Activated naive CD8-positive, alpha-beta T cell (primary cell): Measurements from ENCODE around the gene CIZ1.

Experiments
- H3K27ac Mint-ChIP-seq: one replicate; pipeline ENCODE4 v1.8.0; 2021; ENCODE audit warnings: mixed read lengths
- H3K27me3 Mint-ChIP-seq: one replicate; pipeline ENCODE4 v1.8.0; 2021; ENCODE audit warnings: mixed read lengths
- H3K36me3 Mint-ChIP-seq: one replicate; pipeline ENCODE4 v1.8.0; 2021; ENCODE audit warnings: mixed read lengths
- H3K4me1 Mint-ChIP-seq: one replicate; pipeline ENCODE4 v1.8.0; 2021; ENCODE audit warnings: low read depth, mixed read lengths
- H3K4me3 Mint-ChIP-seq: one replicate; pipeline ENCODE4 v1.8.0; 2021; ENCODE audit warnings: mild to moderate bottlenecking, mixed read lengths
- H3K9me3 Mint-ChIP-seq: one replicate; pipeline ENCODE4 v1.8.0; 2021; ENCODE audit warnings: low read depth, mixed read lengths

Gene CIZ1

DNA sequence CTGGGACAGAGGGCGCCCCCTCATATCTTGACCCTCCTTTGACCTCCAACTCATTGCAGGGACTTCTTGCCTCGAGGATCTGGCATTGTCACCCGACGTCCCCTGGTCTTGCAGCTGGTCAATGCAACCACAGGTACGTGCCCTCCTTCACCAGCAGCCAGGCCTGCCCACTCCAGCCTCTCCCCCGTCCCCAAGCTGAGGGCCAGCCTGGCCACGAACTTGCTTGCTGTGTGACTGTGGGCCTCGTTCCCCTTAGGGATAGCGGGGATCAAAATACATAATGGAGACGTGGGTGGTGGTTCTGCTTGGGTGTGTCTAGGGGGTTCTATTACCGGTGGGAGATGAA, 26.8 kb upstream of the CIZ1 start:
- no peaks in the 10 kb centered on the region for H3K9me3 Mint-ChIP-seq
- peak overlapping the region; percentile 67 for H3K27ac Mint-ChIP-seq
- H3K4me3 Mint-ChIP-seq: peak overlapping the region; percentile 84
- H3K4me1 Mint-ChIP-seq: peaks cover 11% of the 10 kb centered on the region
- no peaks in the 10 kb centered on the region for H3K27me3 Mint-ChIP-seq
- H3K36me3 Mint-ChIP-seq: no peaks in the 10 kb centered on the region

DNA sequence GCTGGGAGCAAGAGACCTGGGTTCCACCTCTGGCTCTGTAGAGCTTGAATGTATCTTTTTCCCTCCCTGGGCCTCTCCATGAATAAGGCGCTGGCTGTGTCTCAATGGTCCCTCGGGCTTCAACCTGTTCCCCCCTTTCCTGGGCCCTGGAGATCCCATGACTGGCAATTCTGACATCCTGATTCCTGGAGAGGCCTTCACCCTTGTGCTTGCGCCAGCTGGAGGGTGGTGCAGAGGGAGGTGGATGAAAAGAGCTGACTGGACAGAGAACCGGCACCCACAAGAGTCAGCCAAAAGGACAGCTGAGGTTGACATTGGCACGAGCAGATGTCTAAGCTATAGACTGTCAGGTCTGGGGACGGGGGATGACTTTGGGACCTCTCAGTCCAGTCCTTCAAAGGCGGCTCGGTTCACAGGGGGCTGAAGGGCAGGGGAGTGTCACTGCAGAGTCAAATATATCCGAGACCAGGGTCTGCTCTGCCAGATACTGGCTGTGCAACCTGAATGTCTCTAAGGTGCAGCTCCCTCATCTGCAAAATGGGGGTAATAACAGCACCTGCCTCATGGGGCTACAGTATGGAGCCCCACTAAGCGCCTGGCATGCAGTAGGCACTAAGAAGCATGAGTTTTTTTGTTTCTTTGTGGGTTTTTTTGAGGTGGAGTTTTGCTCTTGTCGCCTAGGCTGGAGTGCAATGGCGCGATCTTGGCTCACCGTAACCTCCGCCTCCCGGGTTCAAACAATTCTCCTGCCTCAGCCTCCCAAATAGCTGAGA, 25.6 kb upstream of the CIZ1 start:
- H3K4me3 Mint-ChIP-seq: no peak overlapping the region
- H3K27me3 Mint-ChIP-seq: peaks cover 2% of the 10 kb centered on the region
- H3K27ac Mint-ChIP-seq: no peak overlapping the region

DNA sequence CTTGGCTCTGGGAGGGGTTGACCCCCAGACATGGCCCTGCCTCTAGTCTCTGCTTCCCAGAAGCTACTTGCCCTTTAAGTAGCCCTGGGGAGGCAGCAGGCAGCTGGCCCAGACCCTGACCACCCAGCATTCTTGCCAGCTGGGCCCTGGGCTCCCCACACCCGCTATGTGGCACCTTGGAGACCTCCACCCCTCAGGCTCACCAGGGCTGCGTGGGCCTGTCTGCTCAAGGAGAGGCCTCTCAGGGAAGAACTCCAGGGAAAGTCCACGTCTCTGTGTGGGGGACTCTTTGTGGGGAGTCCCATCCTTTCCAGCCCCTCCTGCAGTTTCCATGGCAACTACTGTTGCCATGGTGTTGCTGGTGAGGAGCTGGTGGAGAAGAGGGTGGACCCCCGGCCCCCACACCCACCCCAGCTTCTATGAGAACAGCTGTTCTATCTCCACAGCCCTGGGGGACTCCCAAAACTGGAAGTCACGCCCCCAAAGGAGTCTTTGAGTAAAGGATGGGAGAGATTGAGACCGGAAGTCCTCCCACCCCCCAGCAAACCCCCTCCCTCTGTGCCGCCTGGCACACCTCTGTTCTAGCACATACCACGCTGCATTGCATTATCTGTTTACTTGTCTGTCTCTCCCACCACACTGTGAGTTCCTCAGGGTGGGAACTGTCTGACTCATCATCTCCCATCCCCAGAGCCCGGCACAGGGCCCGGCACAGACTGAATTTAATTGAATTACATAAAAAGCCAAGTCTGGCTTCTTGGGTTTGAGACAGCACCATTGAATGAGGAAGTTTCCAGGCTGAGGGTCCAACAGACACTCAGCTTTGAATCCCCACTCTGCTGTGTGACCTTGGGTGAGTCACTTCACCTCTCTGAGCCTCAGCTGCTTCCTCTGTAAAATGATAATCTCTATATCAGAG, 24.4 kb upstream of the CIZ1 start:
- Mint-ChIP-seq H3K36me3 (no peaks in the 10 kb centered on the region), H3K27ac (no peak overlapping the region), H3K27me3 (peaks cover 2% of the 10 kb centered on the region), H3K4me1 (peaks cover 11% of the 10 kb centered on the region), H3K4me3 (no peak overlapping the region), H3K9me3 (no peaks in the 10 kb centered on the region)

More for the DNA sequence above, 25.6 kb upstream of the CIZ1 start:
- H3K36me3 Mint-ChIP-seq: no peaks in the 10 kb centered on the region
- no peaks in the 10 kb centered on the region for H3K9me3 Mint-ChIP-seq
- H3K4me1 Mint-ChIP-seq: peaks cover 11% of the 10 kb centered on the region

DNA sequence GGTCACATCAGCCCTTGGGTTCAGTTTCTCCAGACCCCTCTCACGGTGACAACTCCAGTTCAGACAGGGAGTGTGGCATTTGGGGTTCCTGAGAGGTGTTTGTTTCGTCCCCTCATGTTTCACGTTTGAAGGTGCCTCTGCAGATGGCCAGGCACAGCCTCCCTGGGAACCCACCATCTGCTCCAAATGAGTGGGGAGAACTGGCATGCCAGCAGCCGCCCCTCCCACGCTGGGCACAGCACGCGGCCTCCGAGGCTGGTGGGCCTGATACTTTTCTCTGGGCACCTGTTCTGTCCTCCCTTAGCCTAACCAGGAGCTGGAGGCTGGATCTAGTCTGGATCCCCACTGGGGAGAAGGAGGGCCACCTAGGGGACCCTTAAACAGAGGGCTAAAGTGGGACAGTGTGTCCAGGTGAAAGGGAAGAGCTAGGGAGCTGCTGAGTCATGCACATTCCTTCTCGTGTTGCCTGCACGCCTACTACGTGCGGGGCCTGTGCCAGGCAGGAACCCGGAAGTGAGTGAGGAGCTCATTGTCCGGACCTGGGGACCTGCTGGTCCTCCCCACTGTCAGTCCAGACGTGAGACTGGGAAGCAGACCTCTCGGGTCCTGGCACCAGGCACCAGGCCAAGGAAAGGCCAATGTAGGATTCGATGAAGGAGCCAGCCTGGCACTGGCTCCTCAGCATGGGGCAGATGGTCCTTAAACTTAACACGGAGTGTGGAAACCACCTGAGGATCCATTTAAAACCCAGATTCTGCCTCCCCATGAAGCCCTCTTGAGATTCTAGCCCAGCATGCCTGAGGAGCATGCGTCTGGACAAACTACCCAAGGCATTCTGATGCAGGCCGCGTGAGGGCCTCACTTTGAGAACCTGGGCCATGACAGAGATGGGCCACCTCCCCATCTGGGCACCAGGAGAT, 23.5 kb upstream of the CIZ1 start:
- Mint-ChIP-seq H3K36me3 (no peaks in the 10 kb centered on the region), H3K9me3 (no peaks in the 10 kb centered on the region), H3K4me1 (peaks cover 11% of the 10 kb centered on the region), H3K4me3 (no peak overlapping the region), H3K27me3 (peaks cover 2% of the 10 kb centered on the region), H3K27ac (no peak overlapping the region)

DNA sequence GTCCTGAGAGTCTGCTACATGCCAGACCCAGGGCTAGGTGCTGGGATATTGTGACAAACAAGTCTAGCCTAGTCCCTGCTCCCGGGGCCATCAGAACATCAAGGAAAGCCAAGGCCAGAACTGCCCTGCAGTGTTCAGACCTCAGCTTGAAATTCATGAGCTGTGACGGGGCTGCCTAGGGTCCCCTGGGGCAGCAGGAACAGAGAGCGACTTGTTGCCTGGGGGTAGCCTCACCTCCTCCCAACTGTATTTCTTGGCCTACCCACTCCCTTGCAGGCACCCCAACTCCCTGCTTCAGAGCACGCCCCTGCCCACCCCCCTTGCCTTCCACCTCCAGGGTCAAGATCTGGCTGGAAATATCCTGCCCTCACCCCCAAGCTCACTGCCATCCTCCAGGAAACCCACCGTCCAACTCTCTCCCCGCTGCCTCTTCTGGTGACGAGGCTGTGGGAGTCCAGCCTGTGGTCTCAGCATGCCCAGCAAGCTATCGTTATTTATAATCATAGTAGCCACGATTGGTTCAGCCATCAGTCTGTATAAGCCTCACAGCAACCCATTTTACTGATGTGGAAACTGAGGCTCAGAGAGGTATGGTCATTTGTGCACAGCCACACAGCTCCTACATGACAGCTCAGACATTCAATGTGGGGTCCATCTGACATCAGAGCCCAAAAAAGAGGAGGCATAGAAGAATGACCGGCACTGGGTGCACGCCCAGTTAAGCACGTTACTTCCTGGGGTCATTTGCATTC, 22.6 kb upstream of the CIZ1 start:
- peaks cover 2% of the 10 kb centered on the region for H3K27me3 Mint-ChIP-seq
- H3K27ac Mint-ChIP-seq: no peak overlapping the region
- H3K4me1 Mint-ChIP-seq: peaks cover 9% of the 10 kb centered on the region
- no peak overlapping the region for H3K4me3 Mint-ChIP-seq
- H3K9me3 Mint-ChIP-seq: no peaks in the 10 kb centered on the region
- no peaks in the 10 kb centered on the region for H3K36me3 Mint-ChIP-seq

DNA sequence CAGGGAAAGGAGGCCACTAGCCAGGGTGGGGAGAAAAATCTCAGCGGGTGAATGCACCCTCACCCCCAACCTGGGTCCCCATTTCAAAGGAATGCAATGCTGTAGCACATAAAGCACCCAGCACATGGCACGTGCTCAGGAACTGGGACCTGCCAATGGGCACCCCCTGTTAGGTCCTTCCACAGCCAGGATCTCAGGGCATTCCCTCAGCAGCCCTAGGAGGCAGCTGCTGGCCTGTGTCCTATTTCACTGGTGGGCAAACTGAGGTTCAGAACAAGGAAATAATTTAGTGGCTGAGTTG, 20.6 kb upstream of the CIZ1 start:
- Mint-ChIP-seq H3K9me3 (no peaks in the 10 kb centered on the region), H3K4me3 (no peak overlapping the region), H3K27ac (no peak overlapping the region), H3K4me1 (no peaks in the 10 kb centered on the region), H3K36me3 (no peaks in the 10 kb centered on the region), H3K27me3 (peaks cover 2% of the 10 kb centered on the region)

DNA sequence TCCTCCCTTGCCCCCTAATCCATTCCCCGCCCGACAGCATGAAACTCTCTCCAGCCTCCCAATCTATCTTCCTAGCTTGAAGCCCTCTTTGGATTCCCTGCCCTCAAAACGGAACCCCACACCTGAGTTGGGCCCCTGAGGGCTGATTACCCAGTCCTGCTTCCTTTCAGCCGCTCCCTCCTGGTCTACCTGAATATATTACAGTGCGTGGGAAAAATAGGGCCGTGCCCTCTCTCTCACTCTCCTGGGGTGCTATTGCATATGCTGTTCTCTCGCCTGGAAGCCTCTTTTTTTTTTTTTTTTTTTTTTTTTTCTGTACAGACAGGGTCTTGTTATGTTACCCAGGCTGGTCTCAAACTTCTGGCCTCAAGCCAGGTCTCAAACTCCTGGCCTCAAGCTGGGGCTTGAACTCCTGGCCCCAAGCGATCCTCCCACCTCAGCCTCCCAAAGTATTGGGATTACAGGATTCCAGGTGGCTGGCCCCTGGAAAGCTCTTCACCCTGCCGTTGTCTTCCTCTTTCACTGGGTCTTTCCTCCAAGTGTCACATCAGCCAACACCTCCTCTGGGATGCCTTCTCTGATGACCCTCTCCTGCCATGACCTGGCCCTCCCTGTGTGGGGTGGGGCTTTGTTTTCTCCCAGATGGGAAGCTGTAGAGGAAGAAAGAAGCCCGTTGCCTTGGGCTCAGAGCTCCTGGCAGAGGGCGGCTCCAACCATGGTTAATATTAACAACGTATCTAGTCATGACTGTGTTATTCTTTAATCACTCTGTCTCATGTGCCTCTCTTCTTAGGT, 20.0 kb upstream of the CIZ1 start:
- H3K27me3 Mint-ChIP-seq: peaks cover 2% of the 10 kb centered on the region
- H3K4me1 Mint-ChIP-seq: no peaks in the 10 kb centered on the region

DNA sequence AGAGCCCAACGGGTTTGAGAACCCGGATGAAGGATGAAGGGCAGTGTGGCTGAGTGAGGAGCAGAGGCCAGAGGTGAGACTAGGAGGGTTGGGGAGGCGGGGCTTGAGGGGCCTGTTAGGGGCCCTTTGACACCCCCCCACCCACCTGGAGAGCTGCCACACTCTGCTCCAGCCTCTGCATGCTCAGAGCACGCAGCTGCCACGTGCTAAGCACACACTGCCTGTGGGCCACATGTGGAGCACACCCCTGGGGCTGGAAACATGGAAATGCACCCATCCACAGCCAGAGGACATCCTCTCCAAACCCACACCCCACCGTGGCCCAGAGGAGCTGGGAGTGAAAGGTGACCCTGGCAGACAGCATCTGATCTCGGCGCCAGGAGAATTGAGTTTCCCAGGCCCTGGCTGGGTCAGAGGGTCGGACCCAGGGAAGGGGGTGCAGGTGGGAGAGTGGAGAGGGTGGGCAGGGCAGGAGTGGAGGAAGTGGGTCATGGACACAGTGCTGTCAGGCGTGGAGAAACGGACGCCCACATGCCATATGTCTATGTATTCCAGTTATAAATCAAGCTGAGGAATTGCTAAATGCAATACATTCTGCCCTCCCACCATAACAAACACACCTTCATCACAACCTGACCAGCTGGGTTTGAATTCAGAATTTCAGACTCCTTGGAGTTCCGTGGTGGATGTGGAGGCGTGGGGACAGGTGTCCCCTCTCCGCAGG, 17.7 kb upstream of the CIZ1 start:
- Mint-ChIP-seq H3K4me1 (peaks cover 2% of the 10 kb centered on the region), H3K36me3 (no peaks in the 10 kb centered on the region), H3K4me3 (no peak overlapping the region), H3K27me3 (peaks cover 5% of the 10 kb centered on the region), H3K9me3 (no peaks in the 10 kb centered on the region), H3K27ac (no peak overlapping the region)

More for the DNA sequence above, 20.0 kb upstream of the CIZ1 start:
- no peaks in the 10 kb centered on the region for H3K9me3 Mint-ChIP-seq
- no peak overlapping the region for H3K4me3 Mint-ChIP-seq
- H3K36me3 Mint-ChIP-seq: no peaks in the 10 kb centered on the region
- H3K27ac Mint-ChIP-seq: no peak overlapping the region

DNA sequence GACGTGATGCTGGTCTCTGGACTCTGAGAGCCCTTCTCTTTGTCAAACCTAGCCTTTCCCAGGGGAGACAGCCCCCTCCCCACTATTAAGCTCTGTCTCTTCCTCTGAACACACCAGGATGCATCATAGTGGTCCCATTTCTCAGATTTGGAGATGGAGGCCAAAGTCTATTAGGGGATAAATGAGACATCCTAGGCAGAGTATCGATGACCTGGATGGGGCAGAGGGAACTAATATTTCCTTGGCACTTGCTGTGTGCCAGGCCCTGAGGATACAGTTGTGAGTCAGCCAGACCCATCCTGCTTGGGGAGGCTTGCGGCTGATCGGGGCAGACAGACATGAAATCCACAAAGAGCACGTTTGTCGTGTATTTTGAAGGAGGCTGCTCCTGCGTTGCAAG, 17.0 kb upstream of the CIZ1 start:
- Mint-ChIP-seq H3K36me3 (no peaks in the 10 kb centered on the region), H3K27ac (no peak overlapping the region), H3K4me3 (no peak overlapping the region), H3K27me3 (peaks cover 5% of the 10 kb centered on the region), H3K4me1 (peaks cover 2% of the 10 kb centered on the region), H3K9me3 (no peaks in the 10 kb centered on the region)

DNA sequence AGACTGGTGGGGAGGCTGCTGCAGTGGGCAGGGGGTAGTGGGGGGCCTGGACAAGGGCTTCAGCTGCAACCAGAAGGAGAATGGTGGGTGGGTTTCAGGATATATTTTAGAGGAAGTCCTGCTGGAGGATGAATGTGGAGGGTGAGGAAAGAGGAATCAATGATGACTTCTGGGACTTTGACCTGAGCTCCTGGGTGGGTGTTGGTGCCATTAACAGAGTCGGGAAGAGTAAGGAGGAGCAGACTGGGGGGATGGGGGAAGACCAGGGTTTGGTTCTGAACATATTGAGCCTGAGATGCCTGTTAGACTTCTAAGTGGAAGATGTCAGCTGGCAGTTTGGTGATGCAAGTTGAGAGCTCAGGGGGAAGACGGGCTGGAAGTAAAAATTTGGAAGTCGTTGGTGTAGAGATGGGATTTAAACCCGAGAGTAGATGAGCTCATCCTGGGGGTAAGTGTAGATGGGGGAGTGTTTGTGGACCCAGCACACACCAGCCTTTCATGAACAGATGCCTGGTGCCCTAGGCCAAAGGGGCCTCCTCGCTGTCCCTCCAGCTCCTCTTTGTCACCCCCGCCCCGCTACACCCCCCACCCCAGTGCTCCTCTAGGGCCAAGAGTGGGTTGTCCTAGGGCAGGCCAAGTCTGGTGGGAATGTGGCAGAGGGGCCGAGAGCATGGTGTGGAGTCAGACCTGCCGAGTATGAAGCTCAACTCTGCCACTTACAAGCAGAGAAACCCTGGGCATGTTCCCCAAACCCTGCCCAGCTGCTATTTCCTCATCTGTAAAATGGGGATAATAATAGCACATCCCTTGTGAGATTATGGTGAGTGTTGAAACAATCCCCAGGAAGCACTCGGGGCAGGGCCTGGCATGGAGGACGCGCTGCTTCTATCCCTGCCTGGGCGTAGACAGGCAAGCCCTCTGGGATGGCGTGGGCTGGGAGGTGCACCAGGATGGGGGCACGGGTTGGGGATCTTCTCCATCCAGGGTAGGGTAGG, 15.8 kb upstream of the CIZ1 start:
- peaks cover 4% of the 10 kb centered on the region for H3K27me3 Mint-ChIP-seq
- H3K27ac Mint-ChIP-seq: no peak overlapping the region
- no peak overlapping the region for H3K4me3 Mint-ChIP-seq
- peaks cover 10% of the 10 kb centered on the region for H3K4me1 Mint-ChIP-seq
- no peaks in the 10 kb centered on the region for H3K9me3 Mint-ChIP-seq
- H3K36me3 Mint-ChIP-seq: no peaks in the 10 kb centered on the region

DNA sequence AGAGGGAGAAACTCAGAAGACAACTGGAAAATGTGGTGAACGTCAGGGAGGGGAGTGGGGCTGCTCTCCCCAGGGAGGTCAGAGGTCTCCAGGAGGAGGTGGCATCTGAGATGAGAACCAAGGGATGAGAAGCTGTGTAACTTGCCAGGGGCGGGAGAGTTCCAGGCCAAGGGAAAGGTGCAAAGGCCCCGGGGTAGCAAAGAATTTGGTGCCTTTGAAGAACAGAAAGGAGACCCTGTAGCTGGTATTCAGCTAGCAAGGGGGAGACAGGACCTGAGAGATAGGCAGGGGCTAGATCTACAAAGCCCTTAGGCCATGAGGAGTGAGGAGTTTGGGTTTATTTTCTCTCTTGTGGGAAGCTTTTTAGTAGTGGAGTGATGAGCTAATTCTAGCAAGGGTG, 15.1 kb upstream of the CIZ1 start:
- H3K27me3 Mint-ChIP-seq: peaks cover 3% of the 10 kb centered on the region
- no peak overlapping the region for H3K4me3 Mint-ChIP-seq
- no peak overlapping the region for H3K27ac Mint-ChIP-seq
- no peaks in the 10 kb centered on the region for H3K36me3 Mint-ChIP-seq
- peaks cover 10% of the 10 kb centered on the region for H3K4me1 Mint-ChIP-seq
- no peaks in the 10 kb centered on the region for H3K9me3 Mint-ChIP-seq

DNA sequence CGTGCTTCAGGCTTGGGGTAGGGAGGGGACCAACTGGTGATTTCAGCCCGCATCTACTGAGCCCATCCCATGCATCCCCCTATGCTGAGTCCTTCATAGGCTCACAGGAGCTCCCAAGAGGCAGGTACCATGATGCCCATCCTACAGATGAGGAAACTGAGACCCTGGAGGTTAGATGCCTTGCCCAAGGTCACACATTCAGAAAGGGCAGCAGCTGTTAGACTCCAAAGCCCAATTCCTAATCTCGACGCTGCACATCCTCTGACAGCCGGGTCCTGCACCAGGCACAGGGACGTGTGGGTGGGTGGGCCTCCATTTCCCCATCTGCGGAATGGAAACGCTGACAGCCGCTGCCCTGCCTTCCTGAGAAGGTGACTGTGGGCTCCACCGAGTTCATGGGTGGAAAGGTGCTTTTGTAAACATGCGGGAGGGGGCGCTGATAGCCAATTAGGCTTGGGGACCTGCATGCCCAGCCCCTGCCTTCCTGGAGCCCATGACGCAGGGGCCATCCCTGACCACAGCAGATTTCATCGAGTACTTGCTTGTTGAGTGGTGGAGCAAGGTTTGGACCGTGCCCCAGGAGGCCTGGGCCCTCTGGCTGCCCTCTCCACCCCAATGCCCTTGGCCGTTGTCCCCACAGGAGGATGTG, 14.0 kb upstream of the CIZ1 start:
- Mint-ChIP-seq H3K27me3 (peaks cover 3% of the 10 kb centered on the region), H3K4me1 (peaks cover 10% of the 10 kb centered on the region), H3K4me3 (peak overlapping the region; percentile 47), H3K36me3 (no peaks in the 10 kb centered on the region), H3K9me3 (no peaks in the 10 kb centered on the region), H3K27ac (no peak overlapping the region)
